Measurements from ENCODE around the gene PRKCB.

The PRKCB gene

GRCh38 chr16:23866621-23867020 is 30.8 kb downstream of the PRKCB start:
- TF ChIP-seq SPI1 (IDR thresholded peaks at IDR 0.05; ENCODE audit: borderline replicate concordance, low read depth) = no peak
- no peak for TF ChIP-seq POLR2AphosphoS5 (IDR thresholded peaks at IDR 0.05; ENCODE audit: low read depth)
- TF ChIP-seq, protein P1, sequence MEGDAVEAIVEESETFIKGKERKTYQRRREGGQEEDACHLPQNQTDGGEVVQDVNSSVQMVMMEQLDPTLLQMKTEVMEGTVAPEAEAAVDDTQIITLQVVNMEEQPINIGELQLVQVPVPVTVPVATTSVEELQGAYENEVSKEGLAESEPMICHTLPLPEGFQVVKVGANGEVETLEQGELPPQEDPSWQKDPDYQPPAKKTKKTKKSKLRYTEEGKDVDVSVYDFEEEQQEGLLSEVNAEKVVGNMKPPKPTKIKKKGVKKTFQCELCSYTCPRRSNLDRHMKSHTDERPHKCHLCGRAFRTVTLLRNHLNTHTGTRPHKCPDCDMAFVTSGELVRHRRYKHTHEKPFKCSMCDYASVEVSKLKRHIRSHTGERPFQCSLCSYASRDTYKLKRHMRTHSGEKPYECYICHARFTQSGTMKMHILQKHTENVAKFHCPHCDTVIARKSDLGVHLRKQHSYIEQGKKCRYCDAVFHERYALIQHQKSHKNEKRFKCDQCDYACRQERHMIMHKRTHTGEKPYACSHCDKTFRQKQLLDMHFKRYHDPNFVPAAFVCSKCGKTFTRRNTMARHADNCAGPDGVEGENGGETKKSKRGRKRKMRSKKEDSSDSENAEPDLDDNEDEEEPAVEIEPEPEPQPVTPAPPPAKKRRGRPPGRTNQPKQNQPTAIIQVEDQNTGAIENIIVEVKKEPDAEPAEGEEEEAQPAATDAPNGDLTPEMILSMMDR (IDR thresholded peaks at IDR 0.05; ENCODE audit: insufficient read depth, low read length) = no peak
- TF ChIP-seq, protein P2, sequence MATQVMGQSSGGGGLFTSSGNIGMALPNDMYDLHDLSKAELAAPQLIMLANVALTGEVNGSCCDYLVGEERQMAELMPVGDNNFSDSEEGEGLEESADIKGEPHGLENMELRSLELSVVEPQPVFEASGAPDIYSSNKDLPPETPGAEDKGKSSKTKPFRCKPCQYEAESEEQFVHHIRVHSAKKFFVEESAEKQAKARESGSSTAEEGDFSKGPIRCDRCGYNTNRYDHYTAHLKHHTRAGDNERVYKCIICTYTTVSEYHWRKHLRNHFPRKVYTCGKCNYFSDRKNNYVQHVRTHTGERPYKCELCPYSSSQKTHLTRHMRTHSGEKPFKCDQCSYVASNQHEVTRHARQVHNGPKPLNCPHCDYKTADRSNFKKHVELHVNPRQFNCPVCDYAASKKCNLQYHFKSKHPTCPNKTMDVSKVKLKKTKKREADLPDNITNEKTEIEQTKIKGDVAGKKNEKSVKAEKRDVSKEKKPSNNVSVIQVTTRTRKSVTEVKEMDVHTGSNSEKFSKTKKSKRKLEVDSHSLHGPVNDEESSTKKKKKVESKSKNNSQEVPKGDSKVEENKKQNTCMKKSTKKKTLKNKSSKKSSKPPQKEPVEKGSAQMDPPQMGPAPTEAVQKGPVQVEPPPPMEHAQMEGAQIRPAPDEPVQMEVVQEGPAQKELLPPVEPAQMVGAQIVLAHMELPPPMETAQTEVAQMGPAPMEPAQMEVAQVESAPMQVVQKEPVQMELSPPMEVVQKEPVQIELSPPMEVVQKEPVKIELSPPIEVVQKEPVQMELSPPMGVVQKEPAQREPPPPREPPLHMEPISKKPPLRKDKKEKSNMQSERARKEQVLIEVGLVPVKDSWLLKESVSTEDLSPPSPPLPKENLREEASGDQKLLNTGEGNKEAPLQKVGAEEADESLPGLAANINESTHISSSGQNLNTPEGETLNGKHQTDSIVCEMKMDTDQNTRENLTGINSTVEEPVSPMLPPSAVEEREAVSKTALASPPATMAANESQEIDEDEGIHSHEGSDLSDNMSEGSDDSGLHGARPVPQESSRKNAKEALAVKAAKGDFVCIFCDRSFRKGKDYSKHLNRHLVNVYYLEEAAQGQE (IDR thresholded peaks at IDR 0.05; ENCODE audit: insufficient replicate concordance, low read depth) = no peak
- no peak for TF ChIP-seq GABPA (IDR thresholded peaks at IDR 0.05; ENCODE audit: low read depth)
- no peak for DNase-seq (ENCODE audit: low read depth in 1 of 2, low spot score in 1 of 2)
- no peaks in the 10 kb centered on the region for H3K27me3 ChIP-seq (ENCODE audit: insufficient read depth, poor library complexity, severe bottlenecking)
- no peak overlapping the region for H3K4me3 ChIP-seq (replicated peaks; ENCODE audit: insufficient read depth, low read length)
- H3K27ac ChIP-seq (replicated peaks) = no peak overlapping the region

DNA sequence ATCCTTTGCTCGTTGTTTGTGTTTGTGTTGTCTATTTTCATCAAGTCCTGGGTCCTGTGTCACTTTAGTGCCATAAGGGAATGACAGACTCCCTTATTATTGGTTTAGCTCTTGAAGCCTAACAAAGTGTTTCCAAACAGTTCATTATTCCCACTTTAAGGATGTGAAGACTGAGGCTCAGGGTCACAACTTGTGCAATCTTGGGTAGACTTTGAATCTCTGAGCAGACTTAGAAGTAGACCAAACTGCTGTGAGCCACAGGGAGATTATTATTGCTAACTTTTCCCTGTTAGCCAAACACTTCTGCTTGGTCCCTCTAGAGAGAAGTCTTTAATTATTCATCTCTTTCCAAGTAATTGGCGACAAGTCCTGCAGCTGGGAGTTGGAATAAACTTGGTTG is 31.8 kb downstream of the PRKCB start:
- Histone ChIP-seq H3K27me3 (ENCODE audit: insufficient read depth, poor library complexity, severe bottlenecking) (no peaks in the 10 kb centered on the region), H3K27ac (replicated peaks) (no peak overlapping the region), H3K4me3 (replicated peaks; ENCODE audit: insufficient read depth, low read length) (no peak overlapping the region)
- TF ChIP-seq POLR2AphosphoS5 (IDR thresholded peaks at IDR 0.05; ENCODE audit: low read depth) = no peak
- no peak for TF ChIP-seq SPI1 (IDR thresholded peaks at IDR 0.05; ENCODE audit: borderline replicate concordance, low read depth)
- TF ChIP-seq GABPA (IDR thresholded peaks at IDR 0.05; ENCODE audit: low read depth) = no peak
- TF ChIP-seq, protein P2 (IDR thresholded peaks at IDR 0.05; ENCODE audit: insufficient replicate concordance, low read depth) = no peak
- TF ChIP-seq, protein P1 (IDR thresholded peaks at IDR 0.05; ENCODE audit: insufficient read depth, low read length) = no peak
- no peak for DNase-seq (ENCODE audit: low read depth in 1 of 2, low spot score in 1 of 2)

DNA sequence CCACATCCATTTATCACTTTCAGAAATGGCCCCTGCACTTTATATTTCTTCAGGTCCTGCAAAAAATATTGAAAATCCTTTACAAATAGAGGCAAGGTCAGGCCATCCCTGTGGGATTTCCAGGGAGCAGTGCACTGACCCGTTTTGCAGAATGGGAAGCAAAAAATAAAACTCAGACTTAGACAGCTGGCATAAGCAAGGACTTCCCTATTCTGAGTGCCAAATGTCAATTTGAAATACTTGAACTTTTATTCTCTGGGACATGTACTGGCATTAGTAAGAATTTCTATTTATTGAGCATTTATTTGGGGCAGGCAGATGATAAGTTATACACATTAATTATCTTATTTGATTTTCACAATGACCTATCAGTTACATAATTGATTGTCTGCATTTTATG is 32.4 kb downstream of the PRKCB start:
- no peak overlapping the region for H3K4me3 ChIP-seq (replicated peaks; ENCODE audit: insufficient read depth, low read length)
- no peak for TF ChIP-seq POLR2AphosphoS5 (IDR thresholded peaks at IDR 0.05; ENCODE audit: low read depth)
- peak; percentile 88 for TF ChIP-seq SPI1 (IDR thresholded peaks at IDR 0.05; ENCODE audit: borderline replicate concordance, low read depth)
- H3K27ac ChIP-seq (replicated peaks) = no peak overlapping the region
- no peaks in the 10 kb centered on the region for H3K27me3 ChIP-seq (ENCODE audit: insufficient read depth, poor library complexity, severe bottlenecking)
- no peak for DNase-seq (ENCODE audit: low read depth in 1 of 2, low spot score in 1 of 2)

GRCh38 chr16:23869052-23869451 is 33.3 kb downstream of the PRKCB start:
- 0 out of 2 replicates have a peak, but pooled peaks have one; percentile 18 for TF ChIP-seq POLR2AphosphoS5 (IDR thresholded peaks at IDR 0.05; ENCODE audit: low read depth)
- no peak for TF ChIP-seq SPI1 (IDR thresholded peaks at IDR 0.05; ENCODE audit: borderline replicate concordance, low read depth)
- TF ChIP-seq, protein P1 (IDR thresholded peaks at IDR 0.05; ENCODE audit: insufficient read depth, low read length) = no peak
- no peak for TF ChIP-seq GABPA (IDR thresholded peaks at IDR 0.05; ENCODE audit: low read depth)
- TF ChIP-seq, protein P2 (IDR thresholded peaks at IDR 0.05; ENCODE audit: insufficient replicate concordance, low read depth) = no peak
- peak in 1 of 2 experiments; percentile 66 for DNase-seq (ENCODE audit: low read depth in 1 of 2, low spot score in 1 of 2)
- H3K27me3 ChIP-seq (ENCODE audit: insufficient read depth, poor library complexity, severe bottlenecking) = no peaks in the 10 kb centered on the region
- no peak overlapping the region for H3K4me3 ChIP-seq (replicated peaks; ENCODE audit: insufficient read depth, low read length)
- H3K27ac ChIP-seq (replicated peaks) = no peak overlapping the region

All from HL-60 (cell line).